ENCODE measurements around the gene MPHOSPH9.

The MPHOSPH9 gene

GRCh38 chr12:123150275-123150743 lies 82.6 kb downstream of the MPHOSPH9 start:
- TF ChIP-seq SIN3A (IDR thresholded peaks at IDR 0.05; ENCODE audit: borderline replicate concordance, insufficient read depth, low read length) = no peak
- no peak for TF ChIP-seq POLR2AphosphoS5 (IDR thresholded peaks at IDR 0.05; ENCODE audit: low read depth, low read length)
- no peak for TF ChIP-seq FOXP2 (optimal IDR thresholded peaks at IDR 0.05; ENCODE audit: borderline replicate concordance, extremely low read depth, extremely low read length, insufficient read depth)
- no peak for TF ChIP-seq TAF1 (IDR thresholded peaks at IDR 0.05; ENCODE audit: borderline replicate concordance, insufficient read depth, low read length)
- TF ChIP-seq REST (IDR thresholded peaks at IDR 0.05; ENCODE audit: insufficient read depth in 1 of 2, low read depth in 2 of 2, low read length in 2 of 2) = no peak

GRCh38 chr12:123149501-123150274 lies 83.3 kb downstream of the MPHOSPH9 start:
- TF ChIP-seq TAF1 (IDR thresholded peaks at IDR 0.05; ENCODE audit: borderline replicate concordance, insufficient read depth, low read length) (no peak), POLR2AphosphoS5 (IDR thresholded peaks at IDR 0.05; ENCODE audit: low read depth, low read length) (no peak), SIN3A (IDR thresholded peaks at IDR 0.05; ENCODE audit: borderline replicate concordance, insufficient read depth, low read length) (no peak), REST (IDR thresholded peaks at IDR 0.05; ENCODE audit: insufficient read depth in 1 of 2, low read depth in 2 of 2, low read length in 2 of 2) (no peak)

- no peak for TF ChIP-seq POLR2AphosphoS5 (IDR thresholded peaks at IDR 0.05; ENCODE audit: low read depth, low read length)
- no peak for TF ChIP-seq TAF1 (IDR thresholded peaks at IDR 0.05; ENCODE audit: borderline replicate concordance, insufficient read depth, low read length)
- TF ChIP-seq SIN3A (IDR thresholded peaks at IDR 0.05; ENCODE audit: borderline replicate concordance, insufficient read depth, low read length) = no peak
- TF ChIP-seq FOXP2 (optimal IDR thresholded peaks at IDR 0.05; ENCODE audit: borderline replicate concordance, extremely low read depth, extremely low read length, insufficient read depth) = no peak
- TF ChIP-seq REST (IDR thresholded peaks at IDR 0.05; ENCODE audit: insufficient read depth in 1 of 2, low read depth in 2 of 2, low read length in 2 of 2) = no peak
Observed at GRCh38 chr12:123149088-123149487, 83.9 kb downstream of the MPHOSPH9 start.

GRCh38 chr12:123148655-123149054 lies 84.3 kb downstream of the MPHOSPH9 start:
- no peak for TF ChIP-seq TAF1 (IDR thresholded peaks at IDR 0.05; ENCODE audit: borderline replicate concordance, insufficient read depth, low read length)
- no peak for TF ChIP-seq POLR2AphosphoS5 (IDR thresholded peaks at IDR 0.05; ENCODE audit: low read depth, low read length)

GRCh38 chr12:123148223-123148622 lies 84.7 kb downstream of the MPHOSPH9 start:
- no peak for TF ChIP-seq POLR2AphosphoS5 (IDR thresholded peaks at IDR 0.05; ENCODE audit: low read depth, low read length)
- no peak for TF ChIP-seq SIN3A (IDR thresholded peaks at IDR 0.05; ENCODE audit: borderline replicate concordance, insufficient read depth, low read length)
- TF ChIP-seq TAF1 (IDR thresholded peaks at IDR 0.05; ENCODE audit: borderline replicate concordance, insufficient read depth, low read length) = no peak
- no peak for TF ChIP-seq REST (IDR thresholded peaks at IDR 0.05; ENCODE audit: insufficient read depth in 1 of 2, low read depth in 2 of 2, low read length in 2 of 2)
- TF ChIP-seq FOXP2 (optimal IDR thresholded peaks at IDR 0.05; ENCODE audit: borderline replicate concordance, extremely low read depth, extremely low read length, insufficient read depth) = no peak

Measured in PFSK-1 (cell line).